HG03354 (cell line): ENCODE measurements around the gene MED12L.

Experiments used
- ATAC-seq: cut with Tn5 transposase; IDR thresholded peaks from one replicate; pipeline ENCODE4 v1.9.1; 2021; ENCODE audit warnings: mild to moderate bottlenecking; ENCODE audit not compliant: unreplicated experiment, poor library complexity, severe bottlenecking

Gene MED12L

DNA sequence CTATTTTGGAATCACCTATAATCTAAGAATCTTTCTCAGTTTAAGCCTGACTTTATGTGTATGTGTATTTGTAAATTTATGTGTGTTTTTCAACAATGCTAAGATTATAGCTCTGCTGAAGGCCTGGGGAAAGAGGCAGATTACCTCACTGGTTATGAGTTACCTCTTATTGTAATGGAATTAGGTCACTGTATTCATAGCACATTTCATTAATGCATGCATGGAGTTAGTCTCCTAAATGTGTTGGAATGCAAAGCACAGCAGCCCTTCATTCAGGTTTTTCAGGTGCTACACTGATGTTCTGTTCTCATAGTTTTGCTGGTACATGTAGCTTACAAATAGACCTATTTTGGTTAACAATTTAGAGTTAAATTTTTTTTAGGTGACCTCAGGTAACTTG lies 221.7 kb downstream of the MED12L start:
- ATAC-seq = no peak

DNA sequence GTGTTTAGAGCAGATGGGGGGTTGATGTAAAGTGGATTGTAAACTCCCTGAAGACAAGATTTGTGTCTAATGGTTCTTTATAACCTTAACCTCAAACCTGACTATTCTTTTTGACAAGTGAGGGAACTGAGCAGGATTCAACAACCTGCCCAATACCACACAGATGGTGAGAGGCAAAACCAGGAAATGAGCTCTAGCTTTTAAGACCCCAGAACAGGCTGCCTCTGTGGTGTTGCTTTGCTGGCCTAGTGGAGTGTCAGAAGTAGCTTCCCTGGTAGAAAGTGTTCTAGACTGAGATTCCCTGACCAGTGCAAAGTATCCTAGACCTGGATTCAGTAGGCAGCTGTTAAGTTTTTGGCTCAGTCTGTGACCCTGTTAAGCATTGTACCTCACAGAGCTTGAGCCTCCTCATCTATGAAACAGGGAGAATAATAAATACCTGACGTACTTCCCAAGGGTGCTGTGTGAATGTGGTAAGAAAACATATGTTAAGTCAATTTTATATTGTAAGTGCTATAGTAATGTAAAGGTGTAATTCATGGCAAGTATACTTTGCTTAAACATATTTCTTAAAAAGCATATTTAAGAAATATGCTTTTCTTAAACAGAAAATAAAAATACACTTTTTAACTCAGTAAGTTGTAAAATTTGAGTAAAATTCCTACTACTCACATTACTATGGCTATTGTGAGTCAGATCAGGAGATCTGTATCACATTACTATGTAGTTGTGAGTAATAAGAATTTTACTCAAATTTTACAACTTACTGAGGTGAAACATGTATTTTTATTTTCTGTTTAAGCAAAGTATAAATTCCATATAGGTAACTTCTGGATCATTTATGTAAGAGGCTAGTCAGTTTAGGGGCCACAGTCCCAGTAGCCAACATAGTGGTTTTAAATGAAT lies 222.4 kb downstream of the MED12L start:
- no peak for ATAC-seq

DNA sequence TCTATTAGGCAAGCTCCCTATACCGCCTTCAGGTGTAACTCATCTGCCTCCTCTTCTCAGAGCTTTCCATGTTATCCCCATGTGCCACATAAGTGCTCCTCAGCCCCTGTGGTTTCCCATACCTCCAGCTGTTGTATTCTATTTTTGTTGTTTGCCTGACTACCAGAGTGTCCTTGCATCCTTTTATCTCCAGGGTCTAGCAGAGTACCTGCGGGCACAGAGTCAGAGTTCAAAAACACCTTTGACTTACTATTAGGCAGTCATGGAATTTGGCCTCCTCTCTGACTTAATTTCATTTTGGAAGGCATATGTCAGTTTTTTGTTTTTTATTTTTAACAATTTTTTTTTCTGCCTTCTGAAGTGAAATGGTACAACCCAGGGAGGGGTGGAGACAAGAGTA lies 224.1 kb downstream of the MED12L start:
- no peak for ATAC-seq

GRCh38 chr3:151312972-151313371 lies 227.5 kb downstream of the MED12L start:
- no peak for ATAC-seq

GRCh38 chr3:151314137-151314536 lies 228.7 kb downstream of the MED12L start:
- ATAC-seq = no peak

DNA sequence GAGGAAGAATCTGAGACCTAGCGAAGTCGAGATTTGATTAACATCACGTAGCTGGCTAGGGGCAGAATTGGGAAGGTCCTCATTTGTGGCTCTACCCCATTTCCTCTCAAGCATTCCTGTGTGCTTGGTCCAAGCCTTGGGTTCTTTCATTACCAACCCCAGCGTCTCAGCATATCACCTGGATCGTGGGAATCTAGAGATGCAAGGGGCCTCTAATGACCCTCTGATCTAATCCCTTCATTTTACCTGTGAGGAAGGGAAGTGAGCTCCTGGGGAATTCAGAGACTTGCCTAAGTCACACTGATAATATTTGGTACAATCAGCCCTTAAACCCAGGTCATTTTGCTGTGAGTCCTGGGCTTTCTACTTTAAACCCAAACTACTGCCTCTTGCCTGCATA lies 229.1 kb downstream of the MED12L start:
- ATAC-seq = no peak

DNA sequence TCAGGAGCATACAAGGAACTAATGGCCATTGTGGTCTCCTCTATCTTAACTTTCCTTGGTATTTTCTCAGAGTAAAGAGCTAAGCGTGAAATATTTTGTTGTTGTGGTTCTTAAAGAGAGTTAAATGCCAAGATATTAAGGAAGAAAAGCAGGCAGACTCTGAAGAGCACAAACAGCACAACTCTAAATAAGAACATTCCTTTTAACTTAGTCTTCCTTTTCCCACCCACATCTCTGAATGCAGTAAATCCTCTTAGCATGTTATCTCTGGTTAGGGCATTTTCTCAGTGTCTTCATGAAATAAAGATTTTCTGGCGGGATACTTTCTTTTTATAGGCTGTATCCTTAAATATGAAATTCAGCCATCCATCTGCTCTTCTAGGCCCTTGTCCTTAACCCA lies 229.7 kb downstream of the MED12L start:
- no peak for ATAC-seq

GRCh38 chr3:151315846-151316245 lies 230.4 kb downstream of the MED12L start:
- ATAC-seq = no peak

DNA sequence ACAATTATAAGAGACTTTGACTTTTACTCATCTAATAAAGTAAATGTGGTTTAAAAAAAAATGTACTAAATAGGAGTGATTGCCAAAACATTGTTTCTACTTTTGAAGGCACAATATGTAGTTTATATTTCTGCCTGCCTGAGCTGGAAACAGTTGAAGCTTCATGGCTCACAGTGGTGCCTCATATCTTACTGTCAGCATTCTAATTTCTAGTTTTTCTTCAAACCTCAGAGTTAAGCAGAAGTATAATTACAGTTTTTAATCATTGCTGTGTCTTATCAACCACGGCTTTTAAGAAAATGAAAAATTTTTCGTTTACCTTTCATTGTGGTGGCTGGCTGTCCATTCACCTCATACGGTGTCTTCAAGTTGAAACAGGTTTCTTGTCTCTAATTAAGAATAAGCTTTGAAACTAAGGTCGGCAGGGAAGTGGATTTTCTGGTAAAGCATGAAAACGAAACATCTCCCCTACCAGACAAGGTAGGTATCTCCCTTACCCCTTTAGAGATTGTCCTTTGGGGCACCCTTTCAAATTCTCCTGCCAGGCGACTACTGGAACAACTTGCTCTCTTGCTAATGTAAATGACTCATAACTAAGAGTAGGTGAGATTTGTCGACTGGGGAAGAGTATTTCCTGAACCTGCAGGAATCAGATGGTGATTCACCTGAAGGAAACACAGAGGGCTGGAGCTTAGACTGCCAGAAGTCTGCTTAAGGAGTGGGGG lies 231.0 kb downstream of the MED12L start, which contains the start of gene GPR87:
Gene GPR87, minus strand, starts transcription at position 554 of the 725 bp plus-strand sequence. CDS start 16,720 bp downstream, outside the sequence.
- ATAC-seq = peak; percentile 50

- ATAC-seq = no peak
Measured at GRCh38 chr3:151318313-151318712, 232.8 kb downstream of the MED12L start.

DNA sequence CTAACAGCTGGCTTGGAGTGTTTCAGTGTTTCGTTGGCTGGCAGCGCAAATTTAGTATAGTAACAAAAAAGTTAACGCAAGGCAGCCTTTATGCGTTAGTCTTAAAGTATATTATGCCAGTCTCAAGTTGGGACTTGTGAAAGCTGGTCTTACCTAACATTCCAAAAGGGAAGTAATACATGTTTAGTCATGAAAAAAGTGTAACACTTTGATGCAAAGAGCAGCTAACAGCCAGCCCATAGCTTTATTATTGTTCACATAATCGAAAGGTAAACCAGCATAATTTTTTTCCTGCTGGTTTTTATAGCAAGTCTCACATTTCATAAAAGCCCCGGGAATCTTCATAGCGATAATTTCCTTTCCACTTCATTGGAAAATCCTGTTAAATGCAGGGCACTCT lies 233.5 kb downstream of the MED12L start:
- no peak for ATAC-seq

DNA sequence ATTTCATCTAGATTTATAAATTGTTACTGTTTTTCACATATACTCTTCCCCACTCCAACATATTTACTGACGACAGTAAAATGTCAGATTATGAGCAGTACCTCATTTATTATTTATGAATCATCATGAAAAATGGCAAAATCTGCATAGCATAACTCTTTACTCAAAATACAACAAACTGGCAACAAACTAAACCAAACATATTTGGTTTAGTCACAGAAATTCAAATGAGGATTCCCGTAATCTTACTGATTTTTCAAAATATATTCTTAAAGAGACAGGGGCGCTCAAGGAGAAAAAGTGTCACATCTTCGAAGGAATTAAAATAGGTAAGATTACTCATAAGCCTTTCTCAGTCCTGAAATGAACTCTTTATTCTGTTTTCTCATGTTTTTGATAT lies 234.2 kb downstream of the MED12L start:
- no peak for ATAC-seq

- no peak for ATAC-seq
Measured at GRCh38 chr3:151320131-151320530, 234.7 kb downstream of the MED12L start.

DNA sequence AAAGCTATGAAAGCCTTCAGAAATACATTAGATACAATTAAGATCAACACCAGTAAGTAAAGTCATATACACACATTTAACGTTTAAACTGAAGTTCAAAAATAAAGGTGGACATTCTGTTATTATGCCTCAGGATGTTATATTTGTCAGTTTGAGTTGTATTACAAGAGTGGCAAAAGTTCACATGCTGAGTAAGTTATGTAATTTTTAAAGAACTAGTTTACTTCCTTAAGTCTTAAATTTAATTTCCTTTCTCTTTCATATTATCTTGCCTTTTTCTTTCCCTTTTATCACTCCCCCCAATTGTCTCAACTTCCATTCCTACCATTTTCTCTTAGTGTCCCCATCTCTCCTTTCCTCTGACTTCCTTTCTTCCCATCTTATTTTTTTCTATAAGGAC lies 236.1 kb downstream of the MED12L start:
- ATAC-seq = no peak

GRCh38 chr3:151322511-151322910 lies 237.0 kb downstream of the MED12L start:
- no peak for ATAC-seq

DNA sequence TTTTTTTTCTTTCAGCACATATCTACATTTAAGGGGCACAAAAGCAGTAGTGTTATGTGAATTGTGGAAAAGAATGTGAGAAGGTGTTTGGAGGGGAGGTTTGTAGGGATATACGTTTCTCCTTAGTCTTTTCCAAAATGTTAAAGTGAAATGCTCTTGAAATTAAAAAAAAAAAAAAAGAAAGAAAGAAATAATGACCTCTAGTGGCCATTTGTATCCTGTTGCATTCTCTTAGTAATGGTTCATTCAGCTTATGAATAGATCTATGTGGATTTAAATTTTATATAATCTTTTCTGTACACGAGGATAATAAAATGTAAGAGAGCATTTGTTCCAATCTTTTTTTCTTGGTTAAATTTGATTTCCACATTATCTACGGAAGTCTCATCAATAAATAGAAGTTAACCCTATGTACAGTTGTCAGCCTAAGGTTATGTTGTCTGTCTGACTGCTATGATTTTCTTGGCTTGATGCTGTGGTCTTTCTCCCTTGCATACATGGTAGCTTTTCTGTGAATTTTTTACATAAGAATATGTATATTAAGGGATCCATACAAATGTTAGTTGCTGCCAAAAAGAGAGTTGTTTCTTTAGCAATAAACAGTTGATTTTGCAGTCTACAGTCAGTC lies 242.2 kb downstream of the MED12L start:
- ATAC-seq = no peak

DNA sequence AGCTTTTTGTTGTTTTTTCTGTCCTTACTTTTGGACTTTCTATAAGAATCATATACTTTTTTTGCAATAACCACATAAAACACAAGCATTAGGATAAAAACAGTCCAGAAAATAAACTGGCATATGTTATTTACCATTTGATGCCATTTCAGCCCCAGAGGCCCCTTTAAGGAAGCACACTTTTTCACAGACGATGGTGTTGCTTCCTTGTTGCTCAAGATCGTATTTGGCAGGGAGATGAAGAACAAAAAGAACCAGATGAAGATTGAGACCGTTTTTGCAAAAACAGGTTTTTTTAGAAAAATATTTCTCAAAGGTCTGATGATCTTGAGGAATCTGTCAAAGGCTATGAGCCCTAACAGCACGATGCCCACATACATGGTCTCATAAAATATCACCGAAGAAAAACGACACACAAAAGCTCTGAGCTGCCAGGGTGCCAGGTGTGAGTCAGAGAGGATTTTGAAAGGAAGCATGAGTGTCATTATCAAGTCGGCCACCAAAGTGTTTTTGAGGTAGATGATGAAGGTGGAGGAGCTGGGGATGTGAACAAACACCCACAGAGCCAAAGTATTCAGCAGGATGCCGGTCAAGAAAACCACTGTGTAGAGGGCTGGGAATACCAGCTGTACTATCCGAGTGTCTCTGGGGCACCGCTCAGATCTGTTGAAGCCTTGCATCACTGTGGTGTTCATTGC lies 243.0 kb downstream of the MED12L start:
- no peak for ATAC-seq

GRCh38 chr3:151329363-151329762 lies 243.9 kb downstream of the MED12L start, which contains the start of gene P2RY13:
P2RY13 (minus strand) TSS chr3:151329549; CDS start chr3:151329528, 21 bp downstream.
- ATAC-seq = no peak

DNA sequence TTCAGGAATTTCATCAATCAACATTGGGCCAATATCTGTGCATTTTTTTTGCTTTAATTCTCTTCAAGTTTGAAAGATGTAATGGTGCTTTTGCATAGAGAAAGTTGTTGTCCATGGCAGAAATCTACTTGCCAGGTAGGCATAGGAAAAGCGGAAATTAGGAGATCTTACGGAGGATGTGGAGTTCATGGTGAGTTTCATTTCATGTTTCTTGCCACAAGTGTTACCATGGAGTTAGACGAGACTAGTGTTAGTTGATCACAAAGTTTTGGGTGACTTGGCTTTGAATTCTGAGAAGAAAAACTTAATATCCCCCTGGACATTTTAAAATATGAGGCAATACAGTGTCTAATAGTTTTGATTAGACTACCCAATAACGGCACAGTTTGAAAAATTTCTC lies 244.9 kb downstream of the MED12L start:
- no peak for ATAC-seq

DNA sequence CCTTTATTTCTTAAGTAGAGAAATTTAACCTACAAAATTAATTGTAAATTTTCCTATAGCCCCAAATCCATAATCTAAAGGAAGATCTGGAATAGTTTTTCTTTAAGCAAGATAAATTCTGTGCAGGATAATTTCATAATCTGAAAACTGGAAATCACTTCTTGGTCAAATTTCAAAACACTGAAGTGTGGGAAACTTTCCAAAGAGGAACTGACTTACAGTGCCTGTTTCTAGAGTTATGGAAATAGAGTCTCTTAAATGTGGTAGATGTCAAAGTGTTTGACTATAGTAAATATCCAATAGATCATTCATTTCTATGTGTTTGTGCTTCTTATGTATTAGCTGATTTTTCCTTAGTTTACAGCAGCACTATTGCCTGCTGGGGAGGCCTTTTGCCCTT lies 245.4 kb downstream of the MED12L start:
- no peak for ATAC-seq
